ENCODE data around the gene TMEM18. TPM values are rescaled to one million over a fixed set of nuclear protein-coding genes. Genes with fewer than 3 reads are reported as not detected.

The TMEM18 gene
- total and polyA plus RNA-seq, 2 of the 13 experiments (the other 11 are each of a cell fraction or from before 2014, with no cell fraction given): 45.9 to 49.4 TPM

- no peak for ATAC-seq
- Histone ChIP-seq H4K20me1 (ENCODE audit: insufficient read depth, low read length) (no peaks in the 10 kb centered on the region), H3K9ac (ENCODE audit: insufficient read depth, low read depth, low read length) (no peak overlapping the region), H3K4me3 (replicated peaks in 1 of 3; ENCODE audit: insufficient read depth in 1 of 3, low read depth in 2 of 3, low read length in 3 of 3) (no peak overlapping the region), H3K27ac (ENCODE audit: extremely low read length, insufficient read depth, low read length) (no peak overlapping the region), H3K36me3 (replicated peaks in 1 of 2; ENCODE audit: control insufficient read depth in 1 of 2, insufficient read depth in 2 of 2, low read length in 2 of 2) (no peaks in the 10 kb centered on the region), H3K4me2 (ENCODE audit: low read depth, low read length) (no peak overlapping the region), H3K9me3 (ENCODE audit: low read length) (no peaks in the 10 kb centered on the region), H3K27me3 (ENCODE audit: control insufficient read depth in 1 of 2, insufficient read depth in 2 of 2, low read length in 2 of 2) (peaks cover 10 to 44% of the 10 kb centered on the region in 2 experiments; a peak in 4 of 5 replicates), H3K4me1 (ENCODE audit: insufficient read depth, low read length) (peaks cover 7% of the 10 kb centered on the region; the same call in 1 of the 2 replicates), H3K79me2 (ENCODE audit: insufficient read depth, low read length) (no peaks in the 10 kb centered on the region), H2AFZ (ENCODE audit: low read length) (no peak overlapping the region)
- in situ Hi-C loops (cut with HindIII; ENCODE audit: extremely low pct_ligation_motif_present, low pct_unique_long_range_greater_than_20kb) (no loop called here), intact Hi-C loops (cut with micrococcal nuclease; ENCODE audit: unreplicated experiment) (no loop called here)
- POLR2A ChIA-PET: interaction anchor here (0.9 kb wide), 1 partner anchor 24 kb away, joined by 3 read pairs; the partner anchor contains the start of gene TMEM18
- BruUV-seq (replicated peaks): no TSS peak
- no peak for FAIRE-seq
- WGBS (ENCODE audit: low lambda C conversion rate): 26% methylated on average over 6 of the region's 6 CpGs
- no peak for DNase-seq (ENCODE audit: low spot score)
- TF ChIP-seq ZNF33A (CRISPR knock-in tag; IDR thresholded peaks at IDR 0.05; ENCODE audit: borderline replicate concordance): no peak
- TF ChIP-seq ZFP36L2 (CRISPR knock-in tag; IDR thresholded peaks at IDR 0.05): no peak
- no peak for TF ChIP-seq TRIM22 (IDR thresholded peaks at IDR 0.05)
- no peak for TF ChIP-seq ZNF597 (CRISPR knock-in tag; IDR thresholded peaks at IDR 0.05)
- TF ChIP-seq POLR2G (IDR thresholded peaks at IDR 0.05; ENCODE audit: low read depth, low read length): no peak
- no peak for TF ChIP-seq MXD3 (CRISPR knock-in tag; IDR thresholded peaks at IDR 0.05)
- TF ChIP-seq REPIN1 (CRISPR knock-in tag; IDR thresholded peaks at IDR 0.05; ENCODE audit: borderline replicate concordance, low read depth): no peak
- no peak for TF ChIP-seq ZFX (CRISPR knock-in tag; IDR thresholded peaks at IDR 0.05; ENCODE audit: low read depth)
- TF ChIP-seq ZNF607 (CRISPR knock-in tag; IDR thresholded peaks at IDR 0.05; ENCODE audit: borderline replicate concordance): no peak
- no peak for TF ChIP-seq BRCA1 (CRISPR knock-in tag; IDR thresholded peaks at IDR 0.05)
- CTCF ChIA-PET (ENCODE audit: low intra/inter-chr PET ratio, low total read pairs): no interaction called here
Measured at GRCh38 chr2:652881-653480, 24.2 kb downstream of the TMEM18 start.

All from HepG2 (cell line).